ENCODE measurements around the gene POU2AF1.

The POU2AF1 gene

DNA sequence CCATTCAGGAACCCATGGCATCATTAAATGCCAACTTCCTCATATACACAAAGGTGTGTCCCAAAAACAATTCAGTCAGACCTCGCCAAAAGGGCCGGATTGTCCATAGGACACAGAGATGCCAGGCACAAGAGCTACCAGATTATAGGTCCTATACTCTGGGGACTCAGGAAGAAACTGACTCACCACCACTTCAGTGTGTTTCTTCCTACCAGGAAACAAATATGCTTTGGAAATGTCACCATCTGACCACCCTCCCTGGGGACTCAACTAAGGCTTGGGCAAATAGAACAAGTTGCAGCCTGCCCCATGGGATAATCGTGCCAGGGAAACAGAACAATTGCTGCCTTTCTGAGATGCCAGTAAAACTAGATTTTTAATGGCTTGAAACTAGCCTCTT lies 69.0 kb downstream of the POU2AF1 start:
- no peak for DNase-seq

DNA sequence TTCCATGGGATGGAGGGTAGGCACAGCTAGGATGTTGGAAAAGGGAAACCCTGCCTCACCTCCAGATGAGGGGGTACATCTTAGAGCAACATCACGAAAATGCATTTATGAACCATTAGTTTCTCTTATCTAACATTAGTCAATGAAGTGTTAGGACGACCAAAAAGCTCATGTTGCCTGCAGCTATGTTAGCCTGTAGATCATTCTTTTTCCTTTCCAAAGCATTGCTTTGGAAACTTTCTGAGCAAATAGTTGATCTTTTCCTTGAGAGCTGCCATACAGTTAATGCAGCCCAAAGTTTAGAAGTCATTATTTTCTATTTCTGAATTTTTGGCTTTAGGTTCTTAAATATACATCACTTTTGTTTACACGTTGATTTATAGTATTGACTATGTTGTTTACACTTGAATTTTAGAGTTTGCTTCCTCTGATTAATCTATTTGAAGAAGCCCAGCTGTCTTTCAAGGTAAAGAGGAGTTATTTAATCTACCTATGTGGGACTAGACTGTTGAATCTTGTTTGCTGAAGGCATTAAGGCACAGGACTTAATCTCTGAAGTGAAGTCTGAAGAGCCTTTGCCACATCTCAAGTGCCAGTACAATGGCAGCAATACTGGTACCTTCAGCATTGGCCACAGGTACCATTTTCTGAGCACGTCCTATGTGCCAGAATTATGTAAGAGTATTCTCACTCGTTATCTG lies 69.7 kb downstream of the POU2AF1 start:
- no peak for DNase-seq

DNA sequence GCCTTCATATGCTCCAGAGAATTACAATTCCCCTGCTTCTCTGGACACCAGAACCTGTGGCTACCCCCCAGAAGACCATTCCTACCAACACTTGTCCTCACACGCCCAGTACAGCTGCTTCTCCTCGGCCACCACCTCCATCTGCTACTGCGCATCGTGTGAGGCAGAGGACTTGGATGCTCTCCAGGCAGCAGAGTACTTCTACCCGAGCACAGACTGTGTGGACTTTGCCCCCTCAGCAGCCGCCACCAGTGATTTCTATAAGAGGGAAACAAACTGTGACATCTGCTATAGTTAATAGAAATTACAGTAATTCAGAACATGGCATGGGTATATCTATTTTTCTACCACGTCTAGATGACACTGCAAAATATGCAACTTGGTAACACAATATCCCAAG lies 70.9 kb downstream of the POU2AF1 start:
- DNase-seq, result peak; percentile 91

- DNase-seq, result no peak
Observed at GRCh38 chr11:111307472-111308108, 71.5 kb downstream of the POU2AF1 start.

DNA sequence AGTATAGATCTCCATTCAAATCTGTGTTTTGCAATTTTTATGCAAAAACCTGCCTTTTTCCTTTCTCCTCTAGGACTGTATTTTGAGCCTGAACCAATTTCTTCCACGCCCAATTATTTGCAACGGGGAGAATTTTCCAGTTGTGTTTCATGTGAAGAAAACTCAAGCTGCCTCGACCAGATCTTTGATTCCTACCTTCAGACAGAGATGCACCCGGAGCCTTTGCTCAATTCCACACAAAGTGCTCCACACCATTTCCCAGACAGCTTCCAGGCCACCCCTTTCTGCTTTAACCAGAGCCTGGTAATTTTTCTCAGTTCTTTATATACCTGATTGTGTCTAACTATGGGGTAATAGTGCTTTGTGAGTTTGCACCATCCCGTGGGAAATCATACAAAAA lies 72.8 kb downstream of the POU2AF1 start:
- no peak for DNase-seq

- no peak for DNase-seq
Observed at GRCh38 chr11:111305876-111306275, 73.2 kb downstream of the POU2AF1 start.

GRCh38 chr11:111305162-111305802 lies 73.8 kb downstream of the POU2AF1 start:
- DNase-seq, result no peak

- DNase-seq, result peak; percentile 68
Observed at GRCh38 chr11:111303461-111303860, 75.6 kb downstream of the POU2AF1 start.

GRCh38 chr11:111302298-111302697 lies 76.8 kb downstream of the POU2AF1 start:
- no peak for DNase-seq
